PC-9 (cell line): ENCODE results near the gene LELP1. TPM values are rescaled to one million over a fixed set of nuclear protein-coding genes. Genes with fewer than 3 reads are reported as not detected.

Source experiments
- BruUV-seq: library from RNA; stranded (reverse); fragments of 400-500 nt; replicated peaks from 2 replicates; lab custom pipeline; 2021; lab: Mats Ljungman, UMichigan
- CTCF ChIA-PET: fragments of 300-600 bp; sonication (Branson Sonifier 250); formaldehyde crosslinking; loops from one replicate; lab custom pipeline; 2022; ENCODE audit warnings: antibody characterized with exemption; lab: Charles Lee
- POLR2A ChIA-PET: fragments of 300-600 bp; sonication (Branson Sonifier 250); formaldehyde crosslinking; loops from one replicate; lab custom pipeline; 2022; ENCODE audit warnings: antibody characterized with exemption; ENCODE audit not compliant: unreplicated experiment; lab: Charles Lee
- DNase-seq, 2 experiments: peaks; one replicate each; pipeline versions ENCODE4 v3.0.0 to v3.0.0-alpha.2; 2015 to 2022; ENCODE audit warnings: mixed read lengths in 1 of 2
- H2AFZ ChIP-seq: fragments of 200-600 bp; sonication (generic); 2 replicates; pipeline ENCODE4 v1.8.1; 2017; ENCODE audit warnings: antibody characterized with exemption
- H3F3A ChIP-seq: fragments of 200-600 bp; sonication (generic); 2 replicates; pipeline ENCODE4 v1.8.1; 2017; ENCODE audit warnings: antibody characterized with exemption, mild to moderate bottlenecking, low read depth; ENCODE audit not compliant: insufficient read depth
- H3K27ac ChIP-seq: fragments of 200-600 bp; sonication (generic); 2 replicates; pipeline ENCODE4 v1.6.1; 2016; ENCODE audit warnings: mixed run types
- H3K27me3 ChIP-seq: fragments of 200-600 bp; sonication (generic); 2 replicates; pipeline ENCODE4 v1.6.1; 2016; ENCODE audit warnings: low read depth, mixed run types; ENCODE audit not compliant: insufficient read depth
- H3K36me3 ChIP-seq: fragments of 200-600 bp; sonication (generic); 2 replicates; pipeline ENCODE4 v1.6.1; 2016; ENCODE audit warnings: low read depth, mixed run types
- H3K4me1 ChIP-seq: fragments of 200-600 bp; sonication (generic); replicated peaks from 2 replicates; pipeline ENCODE4 v1.6.1; 2016; ENCODE audit warnings: mixed run types; ENCODE audit not compliant: insufficient read depth
- H3K4me2 ChIP-seq: fragments of 200-600 bp; sonication (generic); 2 replicates; pipeline ENCODE4 v1.6.1; 2017; ENCODE audit warnings: mixed run types
- H3K4me3 ChIP-seq: fragments of 200-600 bp; sonication (generic); 2 replicates; pipeline ENCODE4 v1.6.1; 2016; ENCODE audit warnings: mixed run types
- H3K79me2 ChIP-seq: fragments of 200-600 bp; sonication (generic); 2 replicates; pipeline ENCODE4 v1.6.1; 2017; ENCODE audit warnings: low read depth, mixed run types
- H3K9me2 ChIP-seq: fragments of 200-600 bp; sonication (generic); 2 replicates; pipeline ENCODE4 v1.8.1; 2017; ENCODE audit warnings: mild to moderate bottlenecking; ENCODE audit not compliant: insufficient read depth
- H3K9me3 ChIP-seq: fragments of 200-600 bp; sonication (generic); 2 replicates; pipeline ENCODE4 v1.8.1; 2016; ENCODE audit warnings: low read depth; ENCODE audit not compliant: insufficient read depth
- H4K20me1 ChIP-seq: fragments of 200-600 bp; sonication (generic); 2 replicates; pipeline ENCODE4 v1.8.1; 2017; ENCODE audit not compliant: insufficient read depth
- EZH2 ChIP-seq: fragments of 200-600 bp; sonication (generic); IDR thresholded peaks from 2 replicates; pipeline ENCODE4 v1.8.0; 2017; ENCODE audit warnings: antibody characterized with exemption, low read depth
- intact Hi-C: fragments of 100-400 bp; cut with micrococcal nuclease; formaldehyde crosslinking; loops from one replicate; pipeline ENCODE4 v1.10.0; 2022; ENCODE audit not compliant: unreplicated experiment
- total RNA-seq: library from RNA; stranded (reverse); gene quantifications from 2 replicates; pipeline ENCODE4 v1.2.3, GENCODE V29; 2021
- TF ChIP-seq, protein P1 (sequence below): fragments of 200-600 bp; sonication (generic); conservative IDR thresholded peaks from 2 replicates; pipeline ENCODE4 v1.6.1; 2017; ENCODE audit warnings: mixed run types, antibody characterized with exemption, mild to moderate bottlenecking, moderate library complexity

Gene LELP1
- total RNA-seq, 1 experiment from 2014 or later, result not detected

DNA sequence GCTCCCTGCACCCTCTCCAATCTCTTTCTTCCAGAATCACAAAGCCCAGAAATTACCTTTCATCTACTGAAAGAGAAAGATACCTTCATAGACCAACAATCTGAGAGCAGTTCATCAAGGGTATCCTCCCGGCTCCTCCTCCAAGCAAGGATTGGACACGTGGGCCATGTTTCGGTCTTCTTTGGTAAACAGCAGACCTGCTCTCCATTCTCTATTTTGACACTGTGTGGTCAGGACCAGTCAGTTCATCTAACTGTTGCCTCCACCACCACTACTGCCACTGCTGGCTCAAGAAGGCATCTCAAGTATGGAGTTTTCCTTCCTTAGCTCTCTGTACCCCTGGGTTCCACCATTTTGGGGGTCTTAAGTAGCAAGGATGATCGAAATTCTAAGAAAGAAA lies 8.0 kb upstream of the LELP1 start:
- peaks cover 38% of the 10 kb centered on the region for H3K27me3 ChIP-seq
- H3K4me2 ChIP-seq, result no peak overlapping the region
- no peaks in the 10 kb centered on the region for H3K4me1 ChIP-seq
- POLR2A ChIA-PET, result no interaction called here
- CTCF ChIA-PET, result no interaction called here
- no peaks in the 10 kb centered on the region for H3K36me3 ChIP-seq
- H3K79me2 ChIP-seq, result no peaks in the 10 kb centered on the region
- H3K27ac ChIP-seq, result no peak overlapping the region
- H2AFZ ChIP-seq, result no peak overlapping the region
- no peaks in the 10 kb centered on the region for H3K9me3 ChIP-seq
- no peak for DNase-seq
- H3K4me3 ChIP-seq, result no peak overlapping the region
- no peaks in the 10 kb centered on the region for H3F3A ChIP-seq
- TF ChIP-seq, protein P1, sequence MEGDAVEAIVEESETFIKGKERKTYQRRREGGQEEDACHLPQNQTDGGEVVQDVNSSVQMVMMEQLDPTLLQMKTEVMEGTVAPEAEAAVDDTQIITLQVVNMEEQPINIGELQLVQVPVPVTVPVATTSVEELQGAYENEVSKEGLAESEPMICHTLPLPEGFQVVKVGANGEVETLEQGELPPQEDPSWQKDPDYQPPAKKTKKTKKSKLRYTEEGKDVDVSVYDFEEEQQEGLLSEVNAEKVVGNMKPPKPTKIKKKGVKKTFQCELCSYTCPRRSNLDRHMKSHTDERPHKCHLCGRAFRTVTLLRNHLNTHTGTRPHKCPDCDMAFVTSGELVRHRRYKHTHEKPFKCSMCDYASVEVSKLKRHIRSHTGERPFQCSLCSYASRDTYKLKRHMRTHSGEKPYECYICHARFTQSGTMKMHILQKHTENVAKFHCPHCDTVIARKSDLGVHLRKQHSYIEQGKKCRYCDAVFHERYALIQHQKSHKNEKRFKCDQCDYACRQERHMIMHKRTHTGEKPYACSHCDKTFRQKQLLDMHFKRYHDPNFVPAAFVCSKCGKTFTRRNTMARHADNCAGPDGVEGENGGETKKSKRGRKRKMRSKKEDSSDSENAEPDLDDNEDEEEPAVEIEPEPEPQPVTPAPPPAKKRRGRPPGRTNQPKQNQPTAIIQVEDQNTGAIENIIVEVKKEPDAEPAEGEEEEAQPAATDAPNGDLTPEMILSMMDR, result no peak
- TF ChIP-seq EZH2, result no peak
- 0 out of 2 replicates have a peak, but pooled peaks cover 3% of the 10 kb centered on the region for H3K9me2 ChIP-seq
- H4K20me1 ChIP-seq, result no peaks in the 10 kb centered on the region
- intact Hi-C loops, result no loop called here
- BruUV-seq, result no TSS peak

GRCh38 chr1:153202006-153202405 lies 1.2 kb upstream of the LELP1 start:
- Histone ChIP-seq H4K20me1 (no peaks in the 10 kb centered on the region), H3K27me3 (peaks cover 60% of the 10 kb centered on the region), H3F3A (no peaks in the 10 kb centered on the region), H3K36me3 (no peaks in the 10 kb centered on the region), H3K4me3 (no peak overlapping the region), H3K9me3 (no peaks in the 10 kb centered on the region), H3K27ac (no peak overlapping the region), H2AFZ (no peak overlapping the region), H3K4me1 (no peaks in the 10 kb centered on the region), H3K9me2 (0 out of 2 replicates have a peak, but pooled peaks cover 3% of the 10 kb centered on the region), H3K79me2 (no peaks in the 10 kb centered on the region), H3K4me2 (no peak overlapping the region)
- ChIA-PET CTCF (no interaction called here), POLR2A (no interaction called here)
- no peak for TF ChIP-seq EZH2
- TF ChIP-seq, protein P1, result no peak
- no peak for DNase-seq
- intact Hi-C loops, result no loop called here
- BruUV-seq, result no TSS peak

GRCh38 chr1:153206631-153207030 lies 3.4 kb downstream of the LELP1 start:
- intact Hi-C loops, result no loop called here
- H3K27me3 ChIP-seq, result peaks cover 42% of the 10 kb centered on the region
- no peaks in the 10 kb centered on the region for H3K9me2 ChIP-seq
- H3K27ac ChIP-seq, result no peak overlapping the region
- CTCF ChIA-PET, result no interaction called here
- no peak overlapping the region for H3K4me2 ChIP-seq
- no peaks in the 10 kb centered on the region for H3F3A ChIP-seq
- no peaks in the 10 kb centered on the region for H3K9me3 ChIP-seq
- no TSS peak for BruUV-seq
- no peaks in the 10 kb centered on the region for H4K20me1 ChIP-seq
- H3K4me1 ChIP-seq, result no peaks in the 10 kb centered on the region
- H3K79me2 ChIP-seq, result no peaks in the 10 kb centered on the region
- POLR2A ChIA-PET, result no interaction called here
- no peak for DNase-seq
- TF ChIP-seq EZH2, result no peak
- TF ChIP-seq, protein P1, result no peak
- no peaks in the 10 kb centered on the region for H3K36me3 ChIP-seq
- H2AFZ ChIP-seq, result no peak overlapping the region
- no peak overlapping the region for H3K4me3 ChIP-seq
